Measurements from ENCODE around the gene SDK1. TPM values are rescaled to one million over a fixed set of nuclear protein-coding genes. Genes with fewer than 3 reads are reported as not detected.

The SDK1 gene
- total RNA-seq, 3 donors from 2014 or later (not counting 1 experiment from before 2014, with no cell fraction given): 0.05 to 0.11 TPM; not detected in 1

DNA sequence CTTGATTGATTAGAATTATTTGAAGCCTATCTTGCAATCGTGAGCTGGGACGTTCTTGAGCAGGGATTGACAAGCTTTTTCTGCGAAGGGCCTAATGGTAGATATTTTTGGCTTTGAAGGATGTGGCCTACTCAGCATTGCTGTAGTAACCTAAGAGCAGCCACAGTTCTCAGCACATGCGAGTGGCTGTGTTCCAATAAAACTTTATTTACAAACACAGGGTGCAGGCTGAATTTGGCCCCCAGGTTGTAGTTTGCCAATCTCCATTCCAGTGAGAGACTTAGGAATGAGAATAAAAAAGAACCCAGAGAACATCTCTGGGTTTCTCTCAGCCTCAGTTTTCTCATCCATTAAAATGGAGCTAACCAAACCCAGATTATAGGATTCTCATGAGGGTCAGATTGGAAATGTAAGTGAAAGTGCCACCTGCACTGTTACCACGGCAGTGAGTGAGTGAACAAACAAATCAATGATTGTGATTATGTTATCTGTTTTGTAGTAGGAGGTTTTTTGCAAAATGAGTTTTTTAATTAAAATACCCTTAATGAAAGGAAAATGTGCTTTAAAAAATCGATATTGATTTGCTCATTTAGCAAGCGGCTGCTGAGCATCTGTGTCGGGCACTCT is 664.0 kb downstream of the SDK1 start:
- H3K27ac ChIP-seq (ENCODE audit: low read length): no peak overlapping the region
- Mint-ChIP-seq H3K9me3 (no peaks in the 10 kb centered on the region), H3K27ac (no peak overlapping the region), H3K4me1 (no peaks in the 10 kb centered on the region), H3K36me3 (no peaks in the 10 kb centered on the region), H3K4me3 (no peak overlapping the region), H3K27me3 (ENCODE audit: low read depth in 2 of 2) (no peaks in the 10 kb centered on the region)
- DNase-seq (no peak), ATAC-seq (no peak)
- WGBS (ENCODE audit: insufficient coverage): 86% methylated on average over 8 of the region's 8 CpGs
- H3K4me1 ChIP-seq (ENCODE audit: control insufficient read depth, insufficient read depth, low read length): no peaks in the 10 kb centered on the region
- no peak overlapping the region for H3K4me3 ChIP-seq (ENCODE audit: low read length)
- intact Hi-C loops (cut with micrococcal nuclease): no loop called here
- TF ChIP-seq, protein P1, sequence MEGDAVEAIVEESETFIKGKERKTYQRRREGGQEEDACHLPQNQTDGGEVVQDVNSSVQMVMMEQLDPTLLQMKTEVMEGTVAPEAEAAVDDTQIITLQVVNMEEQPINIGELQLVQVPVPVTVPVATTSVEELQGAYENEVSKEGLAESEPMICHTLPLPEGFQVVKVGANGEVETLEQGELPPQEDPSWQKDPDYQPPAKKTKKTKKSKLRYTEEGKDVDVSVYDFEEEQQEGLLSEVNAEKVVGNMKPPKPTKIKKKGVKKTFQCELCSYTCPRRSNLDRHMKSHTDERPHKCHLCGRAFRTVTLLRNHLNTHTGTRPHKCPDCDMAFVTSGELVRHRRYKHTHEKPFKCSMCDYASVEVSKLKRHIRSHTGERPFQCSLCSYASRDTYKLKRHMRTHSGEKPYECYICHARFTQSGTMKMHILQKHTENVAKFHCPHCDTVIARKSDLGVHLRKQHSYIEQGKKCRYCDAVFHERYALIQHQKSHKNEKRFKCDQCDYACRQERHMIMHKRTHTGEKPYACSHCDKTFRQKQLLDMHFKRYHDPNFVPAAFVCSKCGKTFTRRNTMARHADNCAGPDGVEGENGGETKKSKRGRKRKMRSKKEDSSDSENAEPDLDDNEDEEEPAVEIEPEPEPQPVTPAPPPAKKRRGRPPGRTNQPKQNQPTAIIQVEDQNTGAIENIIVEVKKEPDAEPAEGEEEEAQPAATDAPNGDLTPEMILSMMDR (IDR thresholded peaks at IDR 0.05): no peak
- no peaks in the 10 kb centered on the region for H3K36me3 ChIP-seq (ENCODE audit: control insufficient read depth, insufficient read depth, low read length)
- no peaks in the 10 kb centered on the region for H3K27me3 ChIP-seq (ENCODE audit: control insufficient read depth, insufficient read depth, low read length)
- no peaks in the 10 kb centered on the region for H3K9me3 ChIP-seq (ENCODE audit: control insufficient read depth, insufficient read depth, low read length)

DNA sequence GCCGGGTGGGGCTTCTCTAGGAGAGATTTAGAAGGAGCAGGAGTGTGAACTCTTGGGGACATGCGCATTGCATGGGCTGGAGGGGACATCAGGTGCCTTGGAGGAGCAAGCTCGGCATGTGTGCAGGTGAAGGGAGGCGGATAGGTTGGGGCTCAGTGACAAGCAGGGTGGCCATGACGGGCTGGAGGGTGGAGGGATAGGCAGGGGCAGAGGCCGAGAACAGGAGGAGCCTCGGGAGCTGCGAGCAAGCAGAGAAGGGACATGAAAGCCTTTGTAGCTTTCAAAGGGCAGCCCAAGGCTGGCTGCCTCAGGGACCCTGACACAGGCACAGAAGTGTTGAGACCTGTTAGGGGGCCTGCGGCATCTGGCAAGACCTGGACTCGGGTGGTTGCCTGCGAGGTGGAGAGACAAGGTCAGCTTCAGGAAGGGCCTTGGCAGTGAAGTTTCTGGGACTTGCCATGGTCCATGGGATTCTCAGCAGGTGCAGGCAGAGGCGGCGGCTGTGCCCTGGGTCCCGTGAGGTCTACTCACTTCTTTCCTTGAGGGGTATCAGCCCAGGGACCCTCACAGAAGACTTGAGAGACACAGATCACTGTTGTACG is 664.8 kb downstream of the SDK1 start:
- no peaks in the 10 kb centered on the region for H3K9me3 ChIP-seq (ENCODE audit: control insufficient read depth, insufficient read depth, low read length)
- Mint-ChIP-seq H3K36me3 (no peaks in the 10 kb centered on the region), H3K4me1 (no peaks in the 10 kb centered on the region), H3K27ac (no peak overlapping the region), H3K27me3 (ENCODE audit: low read depth in 2 of 2) (no peaks in the 10 kb centered on the region), H3K4me3 (no peak overlapping the region), H3K9me3 (no peaks in the 10 kb centered on the region)
- intact Hi-C loops (cut with micrococcal nuclease): no loop called here
- H3K4me1 ChIP-seq (ENCODE audit: control insufficient read depth, insufficient read depth, low read length): no peaks in the 10 kb centered on the region
- no peak overlapping the region for H3K27ac ChIP-seq (ENCODE audit: low read length)
- no peak for DNase-seq
- H3K36me3 ChIP-seq (ENCODE audit: control insufficient read depth, insufficient read depth, low read length): no peaks in the 10 kb centered on the region
- no peaks in the 10 kb centered on the region for H3K27me3 ChIP-seq (ENCODE audit: control insufficient read depth, insufficient read depth, low read length)
- WGBS (ENCODE audit: insufficient coverage): 86% methylated on average over 15 of the region's 15 CpGs
- no peak for ATAC-seq
- TF ChIP-seq, protein P1 (IDR thresholded peaks at IDR 0.05): no peak
- H3K4me3 ChIP-seq (ENCODE audit: low read length): no peak overlapping the region

DNA sequence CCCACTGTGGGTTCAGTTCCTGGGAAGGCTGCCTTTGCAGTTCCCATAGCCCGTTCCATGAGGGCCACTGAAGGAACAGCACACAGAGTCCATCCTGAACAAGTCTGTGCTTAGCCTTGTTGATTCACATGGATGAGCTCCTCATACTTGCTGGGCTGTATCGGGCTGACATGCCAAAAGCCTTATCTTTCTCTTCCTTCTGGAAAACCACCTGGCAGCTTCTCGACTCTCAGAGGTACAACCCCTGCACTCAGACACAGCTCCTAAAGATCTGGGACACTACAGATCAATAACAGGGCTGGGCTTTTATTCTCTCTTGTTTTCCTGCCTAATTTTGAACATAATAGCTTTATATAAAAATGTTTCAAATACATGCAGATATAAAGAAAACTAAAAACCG is 667.2 kb downstream of the SDK1 start:
- no peaks in the 10 kb centered on the region for H3K9me3 Mint-ChIP-seq
- Histone ChIP-seq H3K4me1 (ENCODE audit: control insufficient read depth, insufficient read depth, low read length) (no peaks in the 10 kb centered on the region), H3K9me3 (ENCODE audit: control insufficient read depth, insufficient read depth, low read length) (no peaks in the 10 kb centered on the region), H3K4me3 (ENCODE audit: low read length) (no peak overlapping the region), H3K27ac (ENCODE audit: low read length) (no peak overlapping the region), H3K36me3 (ENCODE audit: control insufficient read depth, insufficient read depth, low read length) (no peaks in the 10 kb centered on the region), H3K27me3 (ENCODE audit: control insufficient read depth, insufficient read depth, low read length) (no peaks in the 10 kb centered on the region)
- no peak overlapping the region for H3K4me3 Mint-ChIP-seq
- 72% methylated on average over 3 of the region's 4 CpGs for WGBS (ENCODE audit: insufficient coverage)
- H3K36me3 Mint-ChIP-seq: no peaks in the 10 kb centered on the region
- no peaks in the 10 kb centered on the region for H3K27me3 Mint-ChIP-seq (ENCODE audit: low read depth in 2 of 2)
- no peak for ATAC-seq
- no peaks in the 10 kb centered on the region for H3K4me1 Mint-ChIP-seq
- TF ChIP-seq, protein P1 (IDR thresholded peaks at IDR 0.05): no peak
- DNase-seq: no peak
- intact Hi-C loops (cut with micrococcal nuclease): no loop called here
- H3K27ac Mint-ChIP-seq: no peak overlapping the region

DNA sequence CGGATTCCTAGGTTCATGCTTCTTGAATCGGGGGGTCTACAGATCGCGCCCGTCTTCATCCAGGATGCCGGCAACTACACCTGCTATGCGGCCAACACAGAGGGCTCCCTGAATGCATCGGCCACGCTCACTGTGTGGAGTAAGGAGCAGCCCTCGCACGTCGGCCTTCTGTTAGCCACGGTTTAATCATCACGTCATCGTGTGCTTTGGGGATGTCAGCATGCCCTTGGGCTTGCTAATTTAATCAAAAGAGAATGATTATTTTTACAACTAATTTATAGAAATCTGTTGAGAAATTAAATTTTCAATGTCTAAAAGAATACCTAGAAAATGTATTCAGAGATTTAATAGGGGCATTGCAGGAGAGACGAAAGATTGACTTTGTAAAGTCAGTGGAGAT is 668.2 kb downstream of the SDK1 start:
- Mint-ChIP-seq H3K4me3 (no peak overlapping the region), H3K36me3 (no peaks in the 10 kb centered on the region), H3K9me3 (no peaks in the 10 kb centered on the region), H3K4me1 (no peaks in the 10 kb centered on the region), H3K27me3 (ENCODE audit: low read depth in 2 of 2) (no peaks in the 10 kb centered on the region), H3K27ac (no peak overlapping the region)
- intact Hi-C loops (cut with micrococcal nuclease): no loop called here
- ATAC-seq (no peak), DNase-seq (no peak)
- Histone ChIP-seq H3K27me3 (ENCODE audit: control insufficient read depth, insufficient read depth, low read length) (no peaks in the 10 kb centered on the region), H3K4me3 (ENCODE audit: low read length) (no peak overlapping the region), H3K4me1 (ENCODE audit: control insufficient read depth, insufficient read depth, low read length) (no peaks in the 10 kb centered on the region), H3K36me3 (ENCODE audit: control insufficient read depth, insufficient read depth, low read length) (no peaks in the 10 kb centered on the region), H3K27ac (ENCODE audit: low read length) (no peak overlapping the region), H3K9me3 (ENCODE audit: control insufficient read depth, insufficient read depth, low read length) (no peaks in the 10 kb centered on the region)
- WGBS (ENCODE audit: insufficient coverage): 94% methylated on average over 13 of the region's 16 CpGs
- TF ChIP-seq, protein P1 (IDR thresholded peaks at IDR 0.05): no peak
